ENCODE data around the gene ZBTB18. TPM values are rescaled to one million over a fixed set of nuclear protein-coding genes. Genes with fewer than 3 reads are reported as not detected.

Gene ZBTB18
- polyA plus RNA-seq, 1 of the 3 experiments (the other 2 are of a cell fraction), result 19.3 TPM

GRCh38 chr1:244092293-244092963, 41.3 kb downstream of the ZBTB18 start:
- ChIA-PET CTCF (no interaction called here), POLR2A (no interaction called here)
- no peak overlapping the region for H3K4me3 ChIP-seq (ENCODE audit: low read depth in 2 of 2, low read length in 1 of 2)
- no peaks in the 10 kb centered on the region for H3F3A ChIP-seq (replicated peaks; ENCODE audit: insufficient read depth)
- H3K9me3 ChIP-seq, result no peaks in the 10 kb centered on the region
- no peaks in the 10 kb centered on the region for H3K36me3 ChIP-seq (replicated peaks in 1 of 2; ENCODE audit: control insufficient read depth in 1 of 2, insufficient read depth in 2 of 2, low read length in 1 of 2)
- 0 out of 2 replicates have a peak overlapping the region, but pooled peaks have one; percentile 36 for H2AFZ ChIP-seq (ENCODE audit: low read depth)
- H3K4me2 ChIP-seq, result peak overlapping the region; percentile 39
- WGBS (ENCODE audit: low lambda C conversion rate), result 22% methylated on average over 6 of the region's 6 CpGs
- no peaks in the 10 kb centered on the region for H3K9me2 ChIP-seq
- H3K27me3 ChIP-seq (ENCODE audit: insufficient read depth), result no peaks in the 10 kb centered on the region
- no peak for DNase-seq
- H3K9ac ChIP-seq, result peak overlapping the region; percentile 15; the same call in 1 of the 2 replicates
- peak overlapping the region; percentile 48 to 68; a peak in 3 of 4 replicates for H3K27ac ChIP-seq (ENCODE audit: low read depth in 2 of 2, low read length in 1 of 2)
- H3K79me2 ChIP-seq (ENCODE audit: insufficient read depth), result no peaks in the 10 kb centered on the region
- H3K4me1 ChIP-seq (ENCODE audit: control insufficient read depth in 1 of 2, insufficient read depth in 2 of 2, low read depth in 1 of 2, low read length in 1 of 2), result peaks cover 0 to 5% of the 10 kb centered on the region in 2 experiments; a peak in 2 of 4 replicates
- no peaks in the 10 kb centered on the region for H4K20me1 ChIP-seq (ENCODE audit: insufficient read depth)
- TF ChIP-seq TEAD4 (IDR thresholded peaks at IDR 0.05; ENCODE audit: borderline replicate concordance, insufficient read depth) (peak; percentile 88), JUND (IDR thresholded peaks at IDR 0.05) (peak; percentile 83), GABPA (IDR thresholded peaks at IDR 0.05; ENCODE audit: low read depth) (no peak), SMC3 (IDR thresholded peaks at IDR 0.05; ENCODE audit: low read depth, low read length) (no peak), CHD2 (IDR thresholded peaks at IDR 0.05; ENCODE audit: low read length, partially characterized antibody) (no peak), MXI1 (IDR thresholded peaks at IDR 0.05; ENCODE audit: low read depth, low read length) (no peak), POLR2AphosphoS5 (IDR thresholded peaks at IDR 0.05; ENCODE audit: low read depth, low read length) (peak; percentile 36; the same call in 1 of the 2 replicates), ELF1 (IDR thresholded peaks at IDR 0.05) (no peak), EP300 (IDR thresholded peaks at IDR 0.05; ENCODE audit: borderline replicate concordance in 1 of 2, low read depth in 1 of 2, low read length in 1 of 2) (peak in 1 of 2 experiments; percentile 88; a peak in 1 of 4 replicates), RXRA (IDR thresholded peaks at IDR 0.05; ENCODE audit: borderline replicate concordance, low read depth) (peak; percentile 71; the same call in 1 of the 2 replicates), MEF2A (IDR thresholded peaks at IDR 0.05; ENCODE audit: borderline replicate concordance, low read depth) (no peak), PBX3 (IDR thresholded peaks at IDR 0.05) (peak; percentile 68), FOXJ3 (CRISPR knock-in tag; IDR thresholded peaks at IDR 0.05) (no peak), FOXM1 (IDR thresholded peaks at IDR 0.05; ENCODE audit: low read depth) (peak; percentile 69), EZH2phosphoT487 (IDR thresholded peaks at IDR 0.05; ENCODE audit: borderline replicate concordance, low read depth) (no peak)
- TF ChIP-seq, protein P1, sequence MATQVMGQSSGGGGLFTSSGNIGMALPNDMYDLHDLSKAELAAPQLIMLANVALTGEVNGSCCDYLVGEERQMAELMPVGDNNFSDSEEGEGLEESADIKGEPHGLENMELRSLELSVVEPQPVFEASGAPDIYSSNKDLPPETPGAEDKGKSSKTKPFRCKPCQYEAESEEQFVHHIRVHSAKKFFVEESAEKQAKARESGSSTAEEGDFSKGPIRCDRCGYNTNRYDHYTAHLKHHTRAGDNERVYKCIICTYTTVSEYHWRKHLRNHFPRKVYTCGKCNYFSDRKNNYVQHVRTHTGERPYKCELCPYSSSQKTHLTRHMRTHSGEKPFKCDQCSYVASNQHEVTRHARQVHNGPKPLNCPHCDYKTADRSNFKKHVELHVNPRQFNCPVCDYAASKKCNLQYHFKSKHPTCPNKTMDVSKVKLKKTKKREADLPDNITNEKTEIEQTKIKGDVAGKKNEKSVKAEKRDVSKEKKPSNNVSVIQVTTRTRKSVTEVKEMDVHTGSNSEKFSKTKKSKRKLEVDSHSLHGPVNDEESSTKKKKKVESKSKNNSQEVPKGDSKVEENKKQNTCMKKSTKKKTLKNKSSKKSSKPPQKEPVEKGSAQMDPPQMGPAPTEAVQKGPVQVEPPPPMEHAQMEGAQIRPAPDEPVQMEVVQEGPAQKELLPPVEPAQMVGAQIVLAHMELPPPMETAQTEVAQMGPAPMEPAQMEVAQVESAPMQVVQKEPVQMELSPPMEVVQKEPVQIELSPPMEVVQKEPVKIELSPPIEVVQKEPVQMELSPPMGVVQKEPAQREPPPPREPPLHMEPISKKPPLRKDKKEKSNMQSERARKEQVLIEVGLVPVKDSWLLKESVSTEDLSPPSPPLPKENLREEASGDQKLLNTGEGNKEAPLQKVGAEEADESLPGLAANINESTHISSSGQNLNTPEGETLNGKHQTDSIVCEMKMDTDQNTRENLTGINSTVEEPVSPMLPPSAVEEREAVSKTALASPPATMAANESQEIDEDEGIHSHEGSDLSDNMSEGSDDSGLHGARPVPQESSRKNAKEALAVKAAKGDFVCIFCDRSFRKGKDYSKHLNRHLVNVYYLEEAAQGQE (IDR thresholded peaks at IDR 0.05; ENCODE audit: low read depth, low read length), result no peak
- TF ChIP-seq, protein P2, sequence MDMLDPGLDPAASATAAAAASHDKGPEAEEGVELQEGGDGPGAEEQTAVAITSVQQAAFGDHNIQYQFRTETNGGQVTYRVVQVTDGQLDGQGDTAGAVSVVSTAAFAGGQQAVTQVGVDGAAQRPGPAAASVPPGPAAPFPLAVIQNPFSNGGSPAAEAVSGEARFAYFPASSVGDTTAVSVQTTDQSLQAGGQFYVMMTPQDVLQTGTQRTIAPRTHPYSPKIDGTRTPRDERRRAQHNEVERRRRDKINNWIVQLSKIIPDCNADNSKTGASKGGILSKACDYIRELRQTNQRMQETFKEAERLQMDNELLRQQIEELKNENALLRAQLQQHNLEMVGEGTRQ (IDR thresholded peaks at IDR 0.05; ENCODE audit: borderline replicate concordance, low read depth, low read length), result no peak
- TF ChIP-seq, protein P3, sequence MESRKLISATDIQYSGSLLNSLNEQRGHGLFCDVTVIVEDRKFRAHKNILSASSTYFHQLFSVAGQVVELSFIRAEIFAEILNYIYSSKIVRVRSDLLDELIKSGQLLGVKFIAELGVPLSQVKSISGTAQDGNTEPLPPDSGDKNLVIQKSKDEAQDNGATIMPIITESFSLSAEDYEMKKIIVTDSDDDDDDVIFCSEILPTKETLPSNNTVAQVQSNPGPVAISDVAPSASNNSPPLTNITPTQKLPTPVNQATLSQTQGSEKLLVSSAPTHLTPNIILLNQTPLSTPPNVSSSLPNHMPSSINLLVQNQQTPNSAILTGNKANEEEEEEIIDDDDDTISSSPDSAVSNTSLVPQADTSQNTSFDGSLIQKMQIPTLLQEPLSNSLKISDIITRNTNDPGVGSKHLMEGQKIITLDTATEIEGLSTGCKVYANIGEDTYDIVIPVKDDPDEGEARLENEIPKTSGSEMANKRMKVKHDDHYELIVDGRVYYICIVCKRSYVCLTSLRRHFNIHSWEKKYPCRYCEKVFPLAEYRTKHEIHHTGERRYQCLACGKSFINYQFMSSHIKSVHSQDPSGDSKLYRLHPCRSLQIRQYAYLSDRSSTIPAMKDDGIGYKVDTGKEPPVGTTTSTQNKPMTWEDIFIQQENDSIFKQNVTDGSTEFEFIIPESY (IDR thresholded peaks at IDR 0.05; ENCODE audit: borderline replicate concordance, low read depth), result 0 out of 2 replicates have a peak, but pooled peaks have one; percentile 14
- TF ChIP-seq, protein P4, sequence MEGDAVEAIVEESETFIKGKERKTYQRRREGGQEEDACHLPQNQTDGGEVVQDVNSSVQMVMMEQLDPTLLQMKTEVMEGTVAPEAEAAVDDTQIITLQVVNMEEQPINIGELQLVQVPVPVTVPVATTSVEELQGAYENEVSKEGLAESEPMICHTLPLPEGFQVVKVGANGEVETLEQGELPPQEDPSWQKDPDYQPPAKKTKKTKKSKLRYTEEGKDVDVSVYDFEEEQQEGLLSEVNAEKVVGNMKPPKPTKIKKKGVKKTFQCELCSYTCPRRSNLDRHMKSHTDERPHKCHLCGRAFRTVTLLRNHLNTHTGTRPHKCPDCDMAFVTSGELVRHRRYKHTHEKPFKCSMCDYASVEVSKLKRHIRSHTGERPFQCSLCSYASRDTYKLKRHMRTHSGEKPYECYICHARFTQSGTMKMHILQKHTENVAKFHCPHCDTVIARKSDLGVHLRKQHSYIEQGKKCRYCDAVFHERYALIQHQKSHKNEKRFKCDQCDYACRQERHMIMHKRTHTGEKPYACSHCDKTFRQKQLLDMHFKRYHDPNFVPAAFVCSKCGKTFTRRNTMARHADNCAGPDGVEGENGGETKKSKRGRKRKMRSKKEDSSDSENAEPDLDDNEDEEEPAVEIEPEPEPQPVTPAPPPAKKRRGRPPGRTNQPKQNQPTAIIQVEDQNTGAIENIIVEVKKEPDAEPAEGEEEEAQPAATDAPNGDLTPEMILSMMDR (IDR thresholded peaks at IDR 0.05), result no peak
- TF ChIP-seq, protein P5, sequence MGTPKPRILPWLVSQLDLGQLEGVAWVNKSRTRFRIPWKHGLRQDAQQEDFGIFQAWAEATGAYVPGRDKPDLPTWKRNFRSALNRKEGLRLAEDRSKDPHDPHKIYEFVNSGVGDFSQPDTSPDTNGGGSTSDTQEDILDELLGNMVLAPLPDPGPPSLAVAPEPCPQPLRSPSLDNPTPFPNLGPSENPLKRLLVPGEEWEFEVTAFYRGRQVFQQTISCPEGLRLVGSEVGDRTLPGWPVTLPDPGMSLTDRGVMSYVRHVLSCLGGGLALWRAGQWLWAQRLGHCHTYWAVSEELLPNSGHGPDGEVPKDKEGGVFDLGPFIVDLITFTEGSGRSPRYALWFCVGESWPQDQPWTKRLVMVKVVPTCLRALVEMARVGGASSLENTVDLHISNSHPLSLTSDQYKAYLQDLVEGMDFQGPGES (IDR thresholded peaks at IDR 0.05; ENCODE audit: low read depth, low read length), result no peak
- TF ChIP-seq, protein P6, sequence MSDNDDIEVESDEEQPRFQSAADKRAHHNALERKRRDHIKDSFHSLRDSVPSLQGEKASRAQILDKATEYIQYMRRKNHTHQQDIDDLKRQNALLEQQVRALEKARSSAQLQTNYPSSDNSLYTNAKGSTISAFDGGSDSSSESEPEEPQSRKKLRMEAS (IDR thresholded peaks at IDR 0.05; ENCODE audit: low read depth), result peak; percentile 73

Measured in SK-N-SH (cell line).